ENCODE results near the gene ATXN8OS.

DNA sequence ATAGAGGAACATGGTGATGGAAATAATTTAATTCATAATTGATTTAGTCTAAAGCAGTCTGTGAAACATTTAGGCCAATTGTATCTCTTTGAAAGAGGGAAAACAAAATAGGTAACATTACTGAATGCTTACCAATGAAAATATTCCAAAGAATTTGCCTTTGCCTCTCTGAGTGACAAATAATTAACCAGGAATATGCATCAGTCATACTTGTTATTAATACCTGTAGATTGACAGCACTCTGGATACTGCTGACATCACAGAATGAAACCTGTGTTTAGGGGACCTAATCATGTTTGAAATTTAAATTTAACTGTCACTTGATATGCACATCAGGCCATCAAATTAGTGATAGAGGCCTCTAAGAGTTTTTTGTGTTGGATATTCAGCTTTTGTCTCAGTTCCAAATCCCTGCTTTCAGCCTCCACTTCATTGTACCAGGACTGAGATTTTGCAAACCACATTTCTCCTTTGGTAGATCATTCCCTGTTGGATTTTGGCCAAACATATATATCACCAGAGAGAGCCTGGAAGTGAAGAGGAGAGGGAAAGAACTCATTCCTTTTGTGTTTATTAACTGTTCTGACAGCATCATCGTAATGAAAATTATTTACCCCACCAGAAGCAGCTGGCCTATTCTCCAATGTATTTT is 65.4 kb downstream of the ATXN8OS start:
- no peak for TF ChIP-seq EZH2 (IDR thresholded peaks at IDR 0.05; ENCODE audit: borderline replicate concordance, low read depth, low read length, poor library complexity, severe bottlenecking)
- TF ChIP-seq, protein P1, sequence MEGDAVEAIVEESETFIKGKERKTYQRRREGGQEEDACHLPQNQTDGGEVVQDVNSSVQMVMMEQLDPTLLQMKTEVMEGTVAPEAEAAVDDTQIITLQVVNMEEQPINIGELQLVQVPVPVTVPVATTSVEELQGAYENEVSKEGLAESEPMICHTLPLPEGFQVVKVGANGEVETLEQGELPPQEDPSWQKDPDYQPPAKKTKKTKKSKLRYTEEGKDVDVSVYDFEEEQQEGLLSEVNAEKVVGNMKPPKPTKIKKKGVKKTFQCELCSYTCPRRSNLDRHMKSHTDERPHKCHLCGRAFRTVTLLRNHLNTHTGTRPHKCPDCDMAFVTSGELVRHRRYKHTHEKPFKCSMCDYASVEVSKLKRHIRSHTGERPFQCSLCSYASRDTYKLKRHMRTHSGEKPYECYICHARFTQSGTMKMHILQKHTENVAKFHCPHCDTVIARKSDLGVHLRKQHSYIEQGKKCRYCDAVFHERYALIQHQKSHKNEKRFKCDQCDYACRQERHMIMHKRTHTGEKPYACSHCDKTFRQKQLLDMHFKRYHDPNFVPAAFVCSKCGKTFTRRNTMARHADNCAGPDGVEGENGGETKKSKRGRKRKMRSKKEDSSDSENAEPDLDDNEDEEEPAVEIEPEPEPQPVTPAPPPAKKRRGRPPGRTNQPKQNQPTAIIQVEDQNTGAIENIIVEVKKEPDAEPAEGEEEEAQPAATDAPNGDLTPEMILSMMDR (conservative IDR thresholded peaks at IDR 0.05; ENCODE audit: low read depth, low read length) = no peak
